Measurements from ENCODE around the gene CMTM8. TPM values are rescaled to one million over a fixed set of nuclear protein-coding genes. Genes with fewer than 3 reads are reported as not detected.

The CMTM8 gene
- total RNA-seq, 2 experiments from 2014 or later = 5.7 to 6.2 TPM

DNA sequence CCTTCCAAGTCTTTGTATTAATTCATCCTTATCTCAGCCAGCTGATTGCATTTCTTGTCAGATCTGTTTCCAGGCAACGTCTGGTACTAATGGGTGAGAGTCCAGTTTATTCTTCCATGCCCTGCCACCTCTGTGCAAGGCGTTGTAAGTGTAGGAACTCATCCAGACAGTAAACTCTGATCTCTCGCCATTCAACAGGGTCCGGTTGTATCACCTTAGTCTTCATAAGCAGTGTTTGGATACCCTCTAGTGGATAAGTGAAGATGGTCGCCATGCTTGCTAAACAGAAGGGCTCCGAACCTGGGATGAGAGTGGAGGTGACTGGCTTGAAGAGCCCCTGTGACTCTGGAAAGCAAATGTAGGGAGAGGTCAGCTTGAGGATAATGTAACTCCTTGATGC lies 101.6 kb downstream of the CMTM8 start:
- H3K4me1 Mint-ChIP-seq = peaks cover 17% of the 10 kb centered on the region
- peak; percentile 21 for DNase-seq
- CTCF ChIA-PET = interaction anchor here (0.9 to 1.7 kb wide), 4 partner anchors 42 to 164 kb away, joined by 3 to 6 read pairs (median 4); no protein-coding TSS in a partner anchor

DNA sequence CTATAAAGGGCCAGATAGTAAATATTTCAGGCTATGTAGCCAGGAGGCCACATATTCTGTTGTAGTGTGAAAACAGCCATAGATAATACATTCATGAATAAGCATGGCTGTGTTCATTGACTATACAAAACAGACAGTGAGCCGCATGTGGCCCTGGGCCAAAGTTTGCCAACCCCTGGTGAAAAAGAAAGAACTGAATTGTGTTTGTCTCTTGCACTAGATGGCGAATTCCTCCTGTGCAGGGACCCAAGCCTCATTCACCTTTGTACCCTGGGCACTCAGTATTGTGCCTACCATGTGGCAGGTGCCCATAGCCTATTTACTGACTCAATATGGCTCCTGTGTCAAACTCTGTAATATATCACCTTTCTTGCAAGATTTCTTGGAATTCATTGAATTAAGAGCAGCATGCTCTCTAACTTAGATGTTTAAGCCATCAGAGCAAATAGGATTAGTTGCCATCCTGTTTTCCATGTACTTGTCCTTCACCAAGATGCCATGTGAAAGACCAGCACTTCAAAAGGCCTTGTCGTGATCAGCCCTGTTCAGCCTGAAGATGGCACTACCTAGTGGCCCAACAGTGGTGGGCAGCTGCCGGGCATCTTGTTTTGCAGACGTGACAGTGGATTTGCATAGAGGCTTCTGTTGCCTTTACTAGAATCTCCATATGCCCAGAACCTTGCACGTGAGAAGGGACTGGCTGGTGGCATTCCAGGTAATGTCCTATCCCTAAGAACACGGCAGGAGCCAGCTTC lies 102.3 kb downstream of the CMTM8 start:
- Mint-ChIP-seq H3K27ac (no peak overlapping the region), H3K4me3 (no peak overlapping the region), H3K4me1 (peaks cover 9% of the 10 kb centered on the region), H3K36me3 (ENCODE audit: low read depth) (no peaks in the 10 kb centered on the region), H3K9me3 (no peaks in the 10 kb centered on the region), H3K27me3 (no peaks in the 10 kb centered on the region)
- no peak for DNase-seq
- POLR2A ChIA-PET = no interaction called here
- CTCF ChIA-PET = no interaction called here

More for the DNA sequence above, 101.6 kb downstream of the CMTM8 start:
- Mint-ChIP-seq H3K9me3 (no peaks in the 10 kb centered on the region), H3K27ac (no peak overlapping the region), H3K4me3 (no peak overlapping the region), H3K36me3 (ENCODE audit: low read depth) (no peaks in the 10 kb centered on the region), H3K27me3 (no peaks in the 10 kb centered on the region)
- POLR2A ChIA-PET = interaction anchor here (1.5 kb wide), 1 partner anchor 51 kb away, joined by 3 read pairs; no protein-coding TSS in a partner anchor

DNA sequence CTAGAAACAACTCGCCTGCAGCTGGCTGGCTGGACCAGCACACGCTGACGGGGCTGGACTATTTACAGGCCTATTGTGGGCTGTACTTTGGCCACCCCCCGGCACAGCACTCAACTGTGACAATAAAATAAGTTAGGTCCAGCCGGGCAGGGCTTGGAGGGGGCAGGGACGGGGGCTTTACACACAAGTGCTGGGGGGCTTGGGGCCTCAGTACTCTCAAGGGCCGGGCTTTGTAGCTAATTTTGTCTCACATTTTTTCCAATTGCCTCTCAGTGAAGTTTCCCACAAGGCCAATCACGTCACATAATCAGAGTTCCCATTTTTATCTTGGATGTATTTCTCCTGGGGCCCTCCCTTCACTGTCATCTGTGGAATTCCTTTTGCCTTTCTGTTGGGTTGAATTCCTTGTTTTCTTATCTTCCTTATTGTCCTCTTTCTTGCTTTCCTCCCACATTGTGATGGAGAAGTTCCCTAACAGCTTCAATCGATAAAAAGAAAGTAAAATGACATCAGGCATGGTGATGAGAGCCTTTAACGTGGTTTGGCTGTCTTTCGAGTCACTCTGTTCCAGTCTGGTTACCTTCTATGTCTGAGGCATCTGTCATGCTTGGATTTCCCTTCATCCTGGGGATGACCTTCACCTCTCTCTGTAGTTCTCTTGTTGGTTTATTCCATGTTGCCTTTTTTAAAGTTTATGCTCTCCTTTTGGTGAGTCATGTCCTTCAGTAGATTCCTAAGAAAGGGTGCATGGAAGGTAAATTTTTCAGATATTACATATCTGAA lies 109.1 kb downstream of the CMTM8 start:
- POLR2A ChIA-PET = no interaction called here
- Mint-ChIP-seq H3K27ac (no peak overlapping the region), H3K4me1 (no peaks in the 10 kb centered on the region), H3K4me3 (no peak overlapping the region), H3K27me3 (no peaks in the 10 kb centered on the region), H3K9me3 (no peaks in the 10 kb centered on the region), H3K36me3 (ENCODE audit: low read depth) (no peaks in the 10 kb centered on the region)
- no peak for DNase-seq
- CTCF ChIA-PET = interaction anchor here (0.7 to 1.3 kb wide), 5 partner anchors 16 to 358 kb away, joined by 3 to 5 read pairs (median 3); no protein-coding TSS in a partner anchor

DNA sequence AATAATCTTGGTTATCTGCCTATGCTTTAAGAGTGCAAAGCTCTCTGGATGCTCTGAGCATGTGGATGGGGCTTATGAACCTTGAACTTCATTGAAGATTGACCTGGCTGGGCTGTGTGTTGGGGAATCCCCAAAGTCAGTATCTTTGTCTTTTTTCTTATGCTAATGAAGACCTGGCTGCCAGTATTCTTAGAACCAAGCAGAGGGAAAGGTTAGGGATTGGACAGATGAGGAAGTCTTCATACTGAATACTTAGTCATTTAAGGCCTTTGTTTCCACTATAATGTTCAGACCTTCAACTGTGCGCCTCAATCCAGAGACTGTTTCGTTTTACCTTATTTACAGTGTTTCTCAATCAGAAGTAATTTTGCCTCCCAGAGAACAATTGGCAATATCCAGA lies 110.7 kb downstream of the CMTM8 start:
- no peaks in the 10 kb centered on the region for H3K4me1 Mint-ChIP-seq
- ChIA-PET POLR2A (no interaction called here), CTCF (interaction anchor here (1.4 kb wide), 1 partner anchor 13 kb away, joined by 3 read pairs; no protein-coding TSS in a partner anchor)
- H3K4me3 Mint-ChIP-seq = no peak overlapping the region
- H3K27me3 Mint-ChIP-seq = no peaks in the 10 kb centered on the region
- DNase-seq = no peak
- no peaks in the 10 kb centered on the region for H3K9me3 Mint-ChIP-seq
- H3K36me3 Mint-ChIP-seq (ENCODE audit: low read depth) = no peaks in the 10 kb centered on the region
- H3K27ac Mint-ChIP-seq = no peak overlapping the region

DNA sequence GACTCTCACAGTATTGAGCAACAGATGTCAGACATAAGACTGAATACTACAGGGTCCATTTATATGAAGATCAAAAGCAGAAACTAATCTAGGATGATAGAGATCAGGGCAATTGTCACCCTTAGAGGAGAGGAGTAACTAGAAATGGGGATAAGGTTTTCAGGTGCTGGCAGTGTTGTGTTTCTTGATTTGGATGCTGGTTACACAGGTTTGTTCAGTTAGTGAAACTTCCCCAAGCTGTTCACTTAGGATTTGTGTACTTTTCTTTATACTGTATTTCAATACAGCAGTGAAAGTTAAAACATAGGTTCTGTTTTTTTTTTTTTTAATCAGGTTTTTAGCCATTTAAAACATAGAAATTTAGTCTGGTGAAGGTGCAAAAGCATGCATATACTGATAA lies 114.1 kb downstream of the CMTM8 start:
- H3K27ac Mint-ChIP-seq = no peak overlapping the region
- H3K36me3 Mint-ChIP-seq (ENCODE audit: low read depth) = no peaks in the 10 kb centered on the region
- no peak overlapping the region for H3K4me3 Mint-ChIP-seq
- H3K9me3 Mint-ChIP-seq = no peaks in the 10 kb centered on the region
- CTCF ChIA-PET = no interaction called here
- no peak for DNase-seq
- POLR2A ChIA-PET = no interaction called here
- H3K27me3 Mint-ChIP-seq = no peaks in the 10 kb centered on the region
- H3K4me1 Mint-ChIP-seq = no peaks in the 10 kb centered on the region

DNA sequence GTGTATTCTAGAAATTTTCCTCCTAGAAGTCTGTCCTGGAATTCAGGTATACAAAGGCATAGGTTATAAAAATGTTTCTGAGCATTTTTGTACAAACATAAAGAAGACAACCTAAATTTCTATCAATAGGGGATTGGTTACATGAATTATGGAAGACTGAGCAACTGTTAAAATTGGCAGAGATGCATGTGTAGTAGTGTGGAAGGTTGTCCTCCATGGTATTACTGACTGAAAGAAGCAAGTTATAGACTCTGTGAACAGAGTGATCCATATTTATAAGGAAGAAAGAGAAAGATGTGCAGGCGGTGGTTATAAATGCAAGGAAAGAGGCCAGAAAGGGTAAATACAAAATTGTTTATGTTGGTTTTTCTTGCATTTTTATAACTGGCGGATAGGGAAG lies 114.9 kb downstream of the CMTM8 start:
- no peaks in the 10 kb centered on the region for H3K9me3 Mint-ChIP-seq
- H3K4me3 Mint-ChIP-seq = no peak overlapping the region
- POLR2A ChIA-PET = no interaction called here
- no peaks in the 10 kb centered on the region for H3K4me1 Mint-ChIP-seq
- CTCF ChIA-PET = no interaction called here
- H3K27ac Mint-ChIP-seq = no peak overlapping the region
- H3K27me3 Mint-ChIP-seq = no peaks in the 10 kb centered on the region
- DNase-seq = no peak
- H3K36me3 Mint-ChIP-seq (ENCODE audit: low read depth) = no peaks in the 10 kb centered on the region

DNA sequence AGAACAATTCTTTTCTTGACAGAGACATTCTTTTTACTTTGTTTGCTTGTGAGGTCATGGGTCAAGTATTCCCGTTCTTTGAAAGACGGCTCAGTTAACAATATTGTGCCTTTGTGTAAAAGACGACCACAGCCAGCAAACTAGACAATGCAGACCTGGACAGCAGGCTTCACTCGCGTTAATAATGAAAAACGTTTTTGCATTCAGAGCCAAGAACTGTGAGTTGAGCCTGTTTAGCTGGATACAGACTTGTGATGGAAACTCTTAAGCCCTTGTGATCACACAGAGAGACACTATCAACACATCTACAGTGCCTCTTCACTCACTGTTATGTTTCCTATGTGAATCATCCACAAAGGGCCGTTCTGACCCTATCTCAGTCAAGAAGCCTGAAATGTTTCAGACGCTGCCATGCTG lies 115.9 kb downstream of the CMTM8 start:
- no peak overlapping the region for H3K27ac Mint-ChIP-seq
- no peaks in the 10 kb centered on the region for H3K9me3 Mint-ChIP-seq
- CTCF ChIA-PET = no interaction called here
- DNase-seq = no peak
- no peak overlapping the region for H3K4me3 Mint-ChIP-seq
- POLR2A ChIA-PET = no interaction called here
- no peaks in the 10 kb centered on the region for H3K36me3 Mint-ChIP-seq (ENCODE audit: low read depth)
- H3K27me3 Mint-ChIP-seq = no peaks in the 10 kb centered on the region
- H3K4me1 Mint-ChIP-seq = no peaks in the 10 kb centered on the region

DNA sequence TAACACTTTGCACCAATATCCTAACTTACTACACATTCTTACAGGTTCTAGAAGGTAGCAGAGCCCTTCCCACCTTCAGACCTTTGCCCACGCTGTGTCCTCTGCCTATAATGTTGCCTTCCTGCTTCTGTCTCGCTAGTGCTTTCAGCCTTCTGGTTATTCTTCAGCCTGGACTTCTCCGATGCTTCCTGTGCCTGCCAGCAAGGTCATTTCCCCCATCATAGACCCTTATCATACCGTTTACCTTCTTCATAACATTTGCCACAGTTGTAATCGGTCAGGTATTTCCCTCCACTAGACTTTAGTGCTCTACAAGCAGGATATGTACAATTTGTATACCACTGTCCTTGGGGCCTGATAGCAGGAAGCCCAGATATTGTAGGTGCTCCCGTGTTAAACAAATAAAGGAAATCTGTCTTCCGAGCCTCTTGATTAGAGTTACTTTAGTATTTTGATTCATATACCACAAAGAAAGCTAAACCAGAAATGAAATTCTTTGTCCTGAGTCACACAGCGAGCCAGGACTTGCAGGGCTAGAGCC lies 117.3 kb downstream of the CMTM8 start:
- ChIA-PET CTCF (interaction anchor here (1.3 kb wide), 1 partner anchor 19 kb away, joined by 3 read pairs; no protein-coding TSS in a partner anchor), POLR2A (no interaction called here)
- H3K4me3 Mint-ChIP-seq = no peak overlapping the region
- H3K36me3 Mint-ChIP-seq (ENCODE audit: low read depth) = no peaks in the 10 kb centered on the region
- no peaks in the 10 kb centered on the region for H3K4me1 Mint-ChIP-seq
- no peaks in the 10 kb centered on the region for H3K9me3 Mint-ChIP-seq
- DNase-seq = no peak
- H3K27me3 Mint-ChIP-seq = no peaks in the 10 kb centered on the region
- no peak overlapping the region for H3K27ac Mint-ChIP-seq

DNA sequence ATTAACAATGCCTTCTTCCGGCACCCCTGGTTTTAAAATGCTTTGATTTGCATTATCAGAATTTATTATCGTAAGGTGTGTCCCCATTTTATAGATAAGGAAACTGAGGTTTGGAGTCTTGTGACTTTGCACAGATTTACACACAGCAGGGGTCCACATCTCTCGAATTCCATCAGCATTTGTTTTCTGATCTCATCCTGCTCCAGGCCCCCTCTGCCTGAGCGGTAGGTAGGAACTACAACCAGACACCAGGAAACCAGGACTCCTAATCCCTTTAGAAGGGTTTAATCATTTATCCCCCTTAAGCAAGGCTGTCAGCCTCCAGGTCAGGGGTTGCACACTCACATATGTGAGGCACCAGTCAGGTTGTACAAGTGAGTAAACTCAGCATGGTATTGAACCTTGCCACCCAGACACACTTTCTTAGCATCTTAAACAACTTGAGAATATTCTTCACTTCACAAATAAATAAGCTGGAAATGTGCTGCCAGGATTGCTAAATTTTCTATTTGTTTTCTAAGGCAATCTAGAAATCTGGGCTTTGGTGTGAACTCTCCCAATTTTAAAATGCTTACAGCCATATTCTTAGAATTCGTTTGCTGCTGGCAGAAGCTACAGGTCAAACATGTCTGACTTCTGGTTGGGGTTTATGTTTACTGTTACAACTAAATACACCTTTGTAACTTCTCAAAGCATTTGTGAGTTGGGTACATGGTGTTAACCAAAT lies 121.4 kb downstream of the CMTM8 start:
- no peaks in the 10 kb centered on the region for H3K36me3 Mint-ChIP-seq (ENCODE audit: low read depth)
- no peak overlapping the region for H3K27ac Mint-ChIP-seq
- no peak overlapping the region for H3K4me3 Mint-ChIP-seq
- no peak for DNase-seq
- no peaks in the 10 kb centered on the region for H3K4me1 Mint-ChIP-seq
- ChIA-PET CTCF (no interaction called here), POLR2A (no interaction called here)
- H3K9me3 Mint-ChIP-seq = no peaks in the 10 kb centered on the region
- H3K27me3 Mint-ChIP-seq = no peaks in the 10 kb centered on the region

DNA sequence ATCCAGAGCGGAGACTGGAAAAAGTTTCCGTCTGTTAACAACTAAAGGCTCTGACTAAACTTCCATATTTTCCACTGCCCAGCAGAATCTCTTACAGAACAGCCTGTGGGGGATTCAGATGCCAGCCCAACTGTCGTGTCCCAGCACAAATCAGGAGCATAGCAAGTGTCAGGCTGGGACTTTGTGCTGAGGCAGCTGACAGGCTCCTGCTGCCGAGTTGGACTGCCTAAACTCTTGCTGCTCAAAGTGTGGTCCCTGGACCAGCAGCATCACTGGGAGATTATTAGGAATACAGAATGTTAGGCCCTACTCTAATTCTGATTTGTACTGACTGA lies 122.0 kb downstream of the CMTM8 start:
- POLR2A ChIA-PET = no interaction called here
- CTCF ChIA-PET = interaction anchor here (0.6 kb wide), 1 partner anchor 39 kb away, joined by 5 read pairs; no protein-coding TSS in a partner anchor
- H3K36me3 Mint-ChIP-seq (ENCODE audit: low read depth) = no peaks in the 10 kb centered on the region

DNA sequence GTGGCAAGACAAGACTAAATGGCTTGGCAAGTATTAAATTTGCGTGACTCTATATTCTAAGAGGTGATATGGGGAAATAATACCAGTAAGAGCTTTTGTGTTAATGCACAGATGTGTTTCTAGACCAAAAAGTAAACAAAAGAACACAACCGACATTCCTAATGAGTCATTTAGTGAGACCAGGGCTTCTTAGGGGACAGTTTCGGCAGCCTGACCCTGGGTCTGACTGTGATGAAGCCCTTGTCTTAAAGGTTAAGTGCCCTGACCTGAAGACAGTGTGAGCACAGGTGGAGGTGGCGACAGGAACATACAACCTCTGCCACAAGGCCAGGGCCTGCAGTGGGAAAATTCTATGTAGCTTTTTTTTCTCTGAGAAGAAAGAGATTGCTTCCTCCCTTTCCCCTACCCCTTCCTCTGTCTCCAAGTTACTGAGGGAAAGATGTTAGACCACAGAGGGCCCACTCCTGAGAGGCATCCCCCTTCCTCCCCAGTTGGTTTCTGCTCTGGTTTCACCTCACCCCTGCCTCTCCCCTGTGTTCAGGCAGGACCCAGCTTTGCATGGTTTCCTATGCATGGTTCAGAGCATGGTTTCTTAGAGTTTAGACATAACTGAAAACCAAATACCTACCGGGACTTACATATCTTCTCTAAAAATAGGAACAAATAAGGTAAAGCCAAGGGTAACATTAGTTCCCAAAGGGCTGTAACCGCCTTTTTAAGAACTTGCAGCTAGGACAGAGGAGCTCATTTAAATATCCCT lies 128.3 kb downstream of the CMTM8 start:
- Mint-ChIP-seq H3K27me3 (no peaks in the 10 kb centered on the region), H3K4me1 (peaks cover 14% of the 10 kb centered on the region), H3K4me3 (no peak overlapping the region), H3K36me3 (ENCODE audit: low read depth) (no peaks in the 10 kb centered on the region), H3K27ac (no peak overlapping the region), H3K9me3 (no peaks in the 10 kb centered on the region)
- no peak for DNase-seq
- ChIA-PET POLR2A (interaction anchor here (1.2 kb wide), 1 partner anchor 55 kb away, joined by 3 read pairs; no protein-coding TSS in a partner anchor), CTCF (no interaction called here)

More for the DNA sequence above, 122.0 kb downstream of the CMTM8 start:
- no peak for DNase-seq
- Mint-ChIP-seq H3K27ac (no peak overlapping the region), H3K4me1 (no peaks in the 10 kb centered on the region), H3K27me3 (no peaks in the 10 kb centered on the region), H3K9me3 (no peaks in the 10 kb centered on the region), H3K4me3 (no peak overlapping the region)

DNA sequence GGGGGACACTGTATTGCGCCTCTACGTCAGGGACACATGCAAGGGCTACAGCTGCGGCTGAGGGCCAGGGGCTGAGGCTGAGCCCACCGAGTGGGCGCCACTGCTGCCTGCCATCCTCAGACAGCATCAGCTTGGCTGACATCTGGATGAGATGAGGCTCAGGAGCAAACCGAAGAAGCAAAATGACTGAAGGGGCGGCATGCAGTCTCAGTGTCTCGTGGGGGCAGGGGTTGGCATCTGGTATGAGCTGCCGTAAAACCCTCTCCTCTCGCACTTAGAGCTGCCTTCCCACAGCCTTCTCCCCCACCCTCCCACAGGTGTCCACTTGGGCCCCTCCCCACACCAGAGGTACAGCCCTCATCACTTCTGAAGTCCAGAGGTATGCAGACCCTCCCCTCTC lies 129.0 kb downstream of the CMTM8 start:
- Mint-ChIP-seq H3K27ac (no peak overlapping the region), H3K36me3 (ENCODE audit: low read depth) (no peaks in the 10 kb centered on the region), H3K4me3 (no peak overlapping the region), H3K27me3 (no peaks in the 10 kb centered on the region), H3K9me3 (no peaks in the 10 kb centered on the region), H3K4me1 (peaks cover 19% of the 10 kb centered on the region)
- CTCF ChIA-PET = no interaction called here
- no peak for DNase-seq
- POLR2A ChIA-PET = interaction anchor here (1.2 kb wide), 1 partner anchor 55 kb away, joined by 3 read pairs; no protein-coding TSS in a partner anchor
